Kidney (tissue), 14 donors: ENCODE measurements around the gene LIPC. TPM values are rescaled to one million over a fixed set of nuclear protein-coding genes. Genes with fewer than 3 reads are reported as not detected.

Source experiments
- DNase-seq, 5 donors: peaks; one replicate each; pipeline ENCODE4 v3.0.0-alpha.2; 2013 to 2020
- FAIRE-seq: peaks from 2 replicates; lab custom pipeline; 2012; peaks lifted over from hg19 to GRCh38; lab: Jason Lieb, UNC
- H3K27ac ChIP-seq, 2 donors: one replicate each; pipeline ENCODE4 v1.7.0; 2013; ENCODE audit warnings: low read depth in 2 of 2, low read length in 2 of 2, inconsistent platforms in 1 of 2
- H3K27me3 ChIP-seq: one replicate; pipeline ENCODE4 v1.7.1; 2013; ENCODE audit warnings: low read length, inconsistent platforms; ENCODE audit not compliant: control insufficient read depth, insufficient read depth
- H3K36me3 ChIP-seq, 3 donors: one replicate each; pipeline versions ENCODE4 v1.7.0 to v1.7.1; 2013; ENCODE audit warnings: low read length in 3 of 3, control low read depth in 1 of 3, inconsistent platforms in 1 of 3; ENCODE audit not compliant: insufficient read depth in 3 of 3, control insufficient read depth in 2 of 3
- H3K4me1 ChIP-seq, 3 donors: one replicate each; pipeline versions ENCODE4 v1.7.0 to v1.7.1; 2013; ENCODE audit warnings: low read length in 3 of 3, inconsistent platforms in 1 of 3, low read depth in 1 of 3; ENCODE audit not compliant: control insufficient read depth in 2 of 3, insufficient read depth in 2 of 3
- H3K4me3 ChIP-seq, 3 donors: one replicate each; pipeline versions ENCODE4 v1.7.0 to v1.8.1; 2013; ENCODE audit warnings: low read length in 3 of 3, control low read depth in 1 of 3, inconsistent platforms in 1 of 3
- H3K9ac ChIP-seq, 3 donors: one replicate each; pipeline versions ENCODE4 v1.7.0 to v1.7.1; 2013; ENCODE audit warnings: low read length in 3 of 3, control low read depth in 1 of 3, inconsistent platforms in 1 of 3
- H3K9me3 ChIP-seq, 3 donors: one replicate each; pipeline versions ENCODE4 v1.7.0 to v1.7.1; 2013; ENCODE audit warnings: low read length in 3 of 3, control low read depth in 1 of 3, inconsistent platforms in 1 of 3; ENCODE audit not compliant: control insufficient read depth in 2 of 3, insufficient read depth in 1 of 3
- intact Hi-C: fragments of 100-400 bp; cut with DNase I; formaldehyde crosslinking; loops from one replicate; pipeline ENCODE4 v1.11.1; 2022
- polyA plus RNA-seq: library from polyadenylated mRNA; stranded (reverse); fragments of 350-450 nt; fragmentation: Illumina TruSeq; extraction: RNeasy Lipid Tissue Mini Kit (QIAGEN cat#74804); gene quantifications from one replicate; pipeline ENCODE4 v1.2.3, GENCODE V29; 2014; ENCODE audit warnings: low read depth, low replicate concordance; ENCODE audit not compliant: insufficient read depth
- total RNA-seq: library from RNA; stranded (reverse); fragmentation: NEBNext Ultra II Directional; extraction: Animal tissue kit (Norgen Biotek cat#: 25700); gene quantifications from one replicate; pipeline ENCODE4 v1.2.1, GENCODE V29; 2021
- TF ChIP-seq, protein P1 (sequence below): IDR thresholded peaks from 3 replicates; pipeline ENCODE4 v1.5.1; 2012; ENCODE audit warnings: mild to moderate bottlenecking, moderate library complexity, borderline replicate concordance; ENCODE audit not compliant: insufficient read depth; ENCODE audit errors: extremely low read depth
- donor health status: control.
- donor health status: control.
- donor health status: control.
- donor health status: control.
- donor health status: control.
- donor health status: DM: yes; HTN: yes; CAD: no.
- donor health status: Normal renal cell carcinoma (clear cell type).

The LIPC gene
- total and polyA plus RNA-seq, 2 donors from 2014 or later, result 9.9 to 21.6 TPM

DNA sequence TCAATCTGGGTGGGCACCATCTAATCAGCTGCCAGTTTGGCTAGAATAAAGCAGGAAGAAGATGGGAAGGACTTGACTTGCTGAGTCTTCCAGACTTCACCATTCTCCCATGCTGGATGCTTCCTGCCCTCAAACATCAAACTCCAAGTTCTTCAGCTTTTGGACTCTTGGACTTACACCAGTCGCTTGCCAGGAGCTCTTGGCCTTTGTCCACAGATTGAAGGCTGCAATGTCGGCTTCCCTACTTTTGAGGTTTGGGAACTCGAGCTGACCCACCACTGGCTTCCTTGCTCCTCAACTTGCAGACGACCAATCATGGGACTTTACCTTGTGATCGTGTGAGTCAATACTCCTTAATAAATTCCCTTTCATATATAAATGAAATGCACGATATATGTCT, 8.6 kb upstream of the LIPC start:
- no peak for FAIRE-seq
- no peak overlapping the region for H3K4me3 ChIP-seq
- DNase-seq, result no peak
- H3K9me3 ChIP-seq, result no peaks in the 10 kb centered on the region
- H3K9ac ChIP-seq, result no peak overlapping the region
- TF ChIP-seq, protein P1, sequence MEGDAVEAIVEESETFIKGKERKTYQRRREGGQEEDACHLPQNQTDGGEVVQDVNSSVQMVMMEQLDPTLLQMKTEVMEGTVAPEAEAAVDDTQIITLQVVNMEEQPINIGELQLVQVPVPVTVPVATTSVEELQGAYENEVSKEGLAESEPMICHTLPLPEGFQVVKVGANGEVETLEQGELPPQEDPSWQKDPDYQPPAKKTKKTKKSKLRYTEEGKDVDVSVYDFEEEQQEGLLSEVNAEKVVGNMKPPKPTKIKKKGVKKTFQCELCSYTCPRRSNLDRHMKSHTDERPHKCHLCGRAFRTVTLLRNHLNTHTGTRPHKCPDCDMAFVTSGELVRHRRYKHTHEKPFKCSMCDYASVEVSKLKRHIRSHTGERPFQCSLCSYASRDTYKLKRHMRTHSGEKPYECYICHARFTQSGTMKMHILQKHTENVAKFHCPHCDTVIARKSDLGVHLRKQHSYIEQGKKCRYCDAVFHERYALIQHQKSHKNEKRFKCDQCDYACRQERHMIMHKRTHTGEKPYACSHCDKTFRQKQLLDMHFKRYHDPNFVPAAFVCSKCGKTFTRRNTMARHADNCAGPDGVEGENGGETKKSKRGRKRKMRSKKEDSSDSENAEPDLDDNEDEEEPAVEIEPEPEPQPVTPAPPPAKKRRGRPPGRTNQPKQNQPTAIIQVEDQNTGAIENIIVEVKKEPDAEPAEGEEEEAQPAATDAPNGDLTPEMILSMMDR, result no peak
- intact Hi-C loops, result no loop called here
- H3K4me1 ChIP-seq, result no peaks in the 10 kb centered on the region
- H3K27ac ChIP-seq, result no peak overlapping the region
- no peaks in the 10 kb centered on the region for H3K27me3 ChIP-seq
- no peaks in the 10 kb centered on the region for H3K36me3 ChIP-seq

DNA sequence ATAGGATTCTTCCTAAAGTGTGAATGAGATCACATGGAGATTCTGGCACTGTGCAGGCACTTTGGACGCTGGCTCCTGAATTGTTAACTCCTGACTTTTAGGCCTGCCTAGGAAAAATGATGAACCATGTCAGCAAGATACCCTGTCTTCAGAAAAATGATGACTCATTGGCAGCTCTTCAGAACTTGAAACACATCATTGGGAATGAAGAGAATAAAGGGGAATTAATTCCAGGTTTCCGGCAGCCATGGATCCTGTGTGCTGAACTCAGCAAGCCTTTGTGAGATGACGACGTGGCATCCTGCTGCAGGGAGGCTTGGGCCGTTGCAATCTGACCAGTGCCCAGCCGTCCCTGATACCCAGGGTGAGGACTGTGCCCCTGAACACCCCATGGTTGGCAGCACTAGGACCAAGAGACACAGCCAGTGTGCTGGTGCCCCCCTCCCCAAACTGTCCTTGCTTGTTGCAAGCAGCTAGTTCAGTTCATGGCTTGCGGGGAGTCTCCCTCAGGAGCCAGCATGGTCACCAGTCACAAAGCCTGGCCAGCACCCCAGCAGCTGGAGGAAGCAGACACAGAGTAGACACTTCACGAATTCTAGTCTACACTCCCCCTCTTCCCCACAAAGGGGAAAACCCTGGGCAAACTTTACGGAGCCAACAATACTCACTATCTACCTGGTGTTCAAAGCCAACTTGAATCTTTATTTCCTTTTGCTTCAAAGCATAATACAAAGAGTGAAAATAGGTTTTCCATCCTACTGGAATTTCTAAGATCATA, 7.8 kb upstream of the LIPC start:
- H3K36me3 ChIP-seq, result no peaks in the 10 kb centered on the region
- H3K27ac ChIP-seq, result no peak overlapping the region
- H3K27me3 ChIP-seq, result no peaks in the 10 kb centered on the region
- FAIRE-seq, result no peak
- TF ChIP-seq, protein P1, result no peak
- no peaks in the 10 kb centered on the region for H3K9me3 ChIP-seq
- no peaks in the 10 kb centered on the region for H3K4me1 ChIP-seq
- no peak for DNase-seq
- intact Hi-C loops, result no loop called here
- no peak overlapping the region for H3K4me3 ChIP-seq
- no peak overlapping the region for H3K9ac ChIP-seq

DNA sequence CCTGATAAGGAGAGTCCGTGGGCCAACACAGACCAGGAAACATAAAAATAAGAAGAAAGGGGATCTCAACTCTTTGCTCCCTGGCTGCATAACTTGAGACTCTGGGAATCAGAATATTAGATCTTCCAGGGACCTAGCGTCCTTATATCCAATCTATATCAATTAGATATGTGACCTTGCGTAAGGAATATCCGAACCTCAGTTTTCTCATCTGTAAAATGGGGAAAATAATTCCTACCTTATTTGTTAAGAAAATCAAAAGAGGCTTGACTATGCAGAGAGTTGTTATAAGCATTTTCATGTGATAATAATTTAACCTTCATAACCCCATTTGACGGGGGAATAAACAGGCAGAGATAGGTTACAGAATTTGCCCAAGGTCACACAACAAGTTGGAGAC, 7.1 kb upstream of the LIPC start:
- intact Hi-C loops, result no loop called here
- H3K4me3 ChIP-seq, result no peak overlapping the region
- H3K27ac ChIP-seq, result no peak overlapping the region
- DNase-seq (no peak), FAIRE-seq (no peak)
- no peak overlapping the region for H3K9ac ChIP-seq
- H3K27me3 ChIP-seq, result no peaks in the 10 kb centered on the region
- no peaks in the 10 kb centered on the region for H3K36me3 ChIP-seq
- no peaks in the 10 kb centered on the region for H3K4me1 ChIP-seq
- no peaks in the 10 kb centered on the region for H3K9me3 ChIP-seq
- TF ChIP-seq, protein P1, result no peak
